K562 (cell line): ENCODE measurements around the gene UCKL1. TPM values are rescaled to one million over a fixed set of nuclear protein-coding genes. Genes with fewer than 3 reads are reported as not detected.
A peak's percentile ranks its signal among the peaks of the same experiment; 100 is the strongest.

Source experiments
- CCAR2 ChIP-seq: fragments of 200-400 bp; formaldehyde crosslinking; IDR thresholded peaks from 2 replicates; pipeline ENCODE4 v1.6.1; 2017; ENCODE audit warnings: mild to moderate bottlenecking, low read depth, low read length
- FOXA3 ChIP-seq, 2 experiments: fragments of 450-650 bp in 1 of 2; sonication (generic) in 1 of 2; formaldehyde crosslinking; IDR thresholded peaks in 1 of 2; conservative IDR thresholded peaks in 1 of 2; 2 replicates each; pipeline versions ENCODE4 v1.4.0 to v1.8.0; 2020 to 2022; ENCODE audit warnings: mild to moderate bottlenecking in 2 of 2, missing genetic modification reagents in 1 of 2
- L3MBTL2 ChIP-seq: fragments of 450-650 bp; IDR thresholded peaks from 2 replicates; pipeline ENCODE4 v1.6.1; 2016; ENCODE audit warnings: mild to moderate bottlenecking, moderate library complexity
- MEF2D ChIP-seq: conservative IDR thresholded peaks from 2 replicates; pipeline ENCODE4 v1.6.1; 2016; ENCODE audit warnings: low read depth, missing genetic modification characterization, missing compliant biosample characterization
- NFRKB ChIP-seq: fragments of 450-650 bp; IDR thresholded peaks from 2 replicates; pipeline ENCODE4 v1.6.1; 2016; ENCODE audit warnings: low read depth
- SFPQ ChIP-seq: fragments of 200-400 bp; formaldehyde crosslinking; IDR thresholded peaks from 2 replicates; pipeline ENCODE4 v1.6.1; 2017; ENCODE audit warnings: mild to moderate bottlenecking, low read depth, low read length, moderate library complexity
- SMARCC2 ChIP-seq: fragments of 450-650 bp; IDR thresholded peaks from 2 replicates; pipeline ENCODE4 v1.6.1; 2017; ENCODE audit warnings: antibody characterized with exemption, moderate library complexity, mild to moderate bottlenecking, low read depth
- SMC3 ChIP-seq: conservative IDR thresholded peaks from 2 replicates; pipeline ENCODE4 v1.6.1; 2011; ENCODE audit warnings: low read depth, low read length, improper control_type of control experiment; ENCODE audit not compliant: insufficient read depth
- SP1 ChIP-seq: sonication (generic); formaldehyde crosslinking; IDR thresholded peaks from 2 replicates; pipeline ENCODE4 v1.8.1; 2022; ENCODE audit warnings: mild to moderate bottlenecking, missing genetic modification reagents
- TEAD4 ChIP-seq, 2 experiments: sonication (generic) in 1 of 2; formaldehyde crosslinking in 1 of 2; IDR thresholded peaks; 2 replicates each; pipeline versions ENCODE4 v1.6.1 to v1.8.0; 2012 to 2022; ENCODE audit warnings: borderline replicate concordance in 1 of 2, inconsistent platforms in 1 of 2, low read length in 1 of 2, mild to moderate bottlenecking in 1 of 2, missing genetic modification reagents in 1 of 2
- ZBTB8A ChIP-seq: fragments of 450-650 bp; IDR thresholded peaks from 2 replicates; pipeline ENCODE4 v1.6.1; 2018; ENCODE audit warnings: mild to moderate bottlenecking, moderate library complexity; ENCODE audit not compliant: partially characterized antibody
- ZC3H11A ChIP-seq: IDR thresholded peaks from 2 replicates; pipeline ENCODE4 v1.6.1; 2012; ENCODE audit warnings: low read depth, low read length, improper control_type of control experiment
- ZNF121 ChIP-seq: sonication (generic); formaldehyde crosslinking; conservative IDR thresholded peaks from 2 replicates; pipeline ENCODE4 v1.8.0; 2022; ENCODE audit warnings: missing genetic modification reagents
- ZNF140 ChIP-seq: fragments of 250-450 bp; sonication (Bioruptor Pico); IDR thresholded peaks from 2 replicates; pipeline ENCODE4 v1.8.0; 2021; ENCODE audit warnings: moderate library complexity, mild to moderate bottlenecking, inconsistent platforms
- ZNF212 ChIP-seq: fragments of 450-650 bp; formaldehyde crosslinking; IDR thresholded peaks from 2 replicates; pipeline ENCODE4 v1.4.0; 2020; ENCODE audit warnings: mild to moderate bottlenecking
- ZNF583 ChIP-seq: fragments of 250-450 bp; sonication (Bioruptor Pico); IDR thresholded peaks from 2 replicates; pipeline ENCODE4 v1.4.0; 2020
- polyA plus RNA-seq, 8 experiments: library from polyadenylated mRNA; depleted of rRNA in 4 of 8; stranded (reverse) in 5 of 8; unstranded in 3 of 8; fragments of >200 nt; fragmentation: Nextera tagmentation in 2 of 8; fragmentation: Illumina TruSeq in 1 of 8; extraction: Ambion mirVana in 2 of 8; extraction: Trizol in 1 of 8; gene quantifications; 2 replicates each; pipeline versions ENCODE4 v1.2.1 to v1.2.3, GENCODE V29; 2011 to 2014; ENCODE audit warnings: inconsistent platforms in 1 of 8, missing spikeins in 1 of 8
- total RNA-seq, 7 experiments: library from RNA; depleted of rRNA in 6 of 7; stranded (reverse); fragments of >200 nt in 6 of 7; fragmentation: Illumina TruSeq in 2 of 7; extraction: Trizol in 2 of 7; gene quantifications; 2 replicates each; pipeline versions ENCODE4 v1.2.1 to v1.2.3, GENCODE V29; 2011 to 2021; ENCODE audit warnings: low replicate concordance in 1 of 7
- TF ChIP-seq, protein P1 (sequence below): sonication (generic); formaldehyde crosslinking; IDR thresholded peaks from 2 replicates; pipeline ENCODE4 v1.5.0; 2020; ENCODE audit warnings: missing genetic modification reagents
- TF ChIP-seq, protein P2 (sequence below): sonication (generic); IDR thresholded peaks from 2 replicates; pipeline ENCODE4 v1.6.1; 2016
- TF ChIP-seq, protein P3 (sequence below), 2 experiments: fragments of 450-650 bp in 1 of 2; sonication (generic) in 1 of 2; formaldehyde crosslinking in 1 of 2; IDR thresholded peaks in 1 of 2; conservative IDR thresholded peaks in 1 of 2; 2 replicates each; pipeline versions ENCODE4 v1.6.1 to v1.8.1; 2016 to 2023; ENCODE audit warnings: mild to moderate bottlenecking in 2 of 2, moderate library complexity in 2 of 2, inconsistent platforms in 1 of 2, missing genetic modification reagents in 1 of 2
- TF ChIP-seq, protein P4 (sequence below): fragments of 450-650 bp; formaldehyde crosslinking; IDR thresholded peaks from 2 replicates; pipeline ENCODE4 v1.4.0; 2020; ENCODE audit warnings: mild to moderate bottlenecking, mixed read lengths

The UCKL1 gene
- total and polyA plus RNA-seq, 9 of the 15 experiments (the other 6 are each of a cell fraction or from before 2014, with no cell fraction given): 3.1 to 52.8 (median 24.2) TPM

DNA sequence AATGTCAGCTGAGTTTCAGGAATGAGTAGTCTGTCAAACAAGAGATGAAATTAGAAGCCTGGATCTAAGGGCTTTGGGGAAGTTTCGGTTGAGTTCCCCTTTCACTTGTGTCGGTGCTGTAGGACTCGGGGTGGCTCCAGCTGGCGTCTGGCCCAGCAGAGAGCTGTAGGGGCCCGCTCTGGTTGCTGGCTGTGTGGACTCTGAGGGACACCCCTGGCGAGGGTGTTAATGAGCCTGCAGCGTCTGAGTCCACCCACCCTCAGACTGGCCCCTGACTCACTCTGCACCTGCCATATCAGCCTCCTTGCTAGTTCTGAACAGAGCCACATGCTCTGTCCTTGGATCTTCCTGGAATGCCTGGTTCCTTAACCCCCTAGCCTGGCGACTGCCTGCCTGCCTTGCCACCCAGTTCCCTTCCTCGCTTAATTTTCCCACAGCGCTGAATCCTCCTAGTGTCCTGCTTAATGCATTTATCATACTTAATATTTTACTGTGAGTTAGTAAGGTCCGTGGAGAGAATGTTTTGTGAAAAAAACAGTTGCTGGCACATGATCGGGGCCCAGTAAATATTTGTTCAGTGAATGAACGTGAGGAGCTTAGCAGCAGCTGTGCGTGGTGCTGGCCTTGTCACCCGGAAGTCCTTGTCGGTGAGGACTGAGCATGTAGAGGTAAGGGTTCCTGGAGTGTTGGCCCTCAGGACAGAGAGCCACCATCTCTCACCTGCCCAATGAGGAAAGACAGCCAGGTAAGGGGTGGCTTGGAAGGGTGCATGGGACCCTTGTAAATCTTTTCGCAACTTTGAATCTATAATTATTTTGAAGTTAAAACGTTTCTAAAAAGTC lies 59.7 kb downstream of the UCKL1 start (continued):
- TF ChIP-seq, protein P1, sequence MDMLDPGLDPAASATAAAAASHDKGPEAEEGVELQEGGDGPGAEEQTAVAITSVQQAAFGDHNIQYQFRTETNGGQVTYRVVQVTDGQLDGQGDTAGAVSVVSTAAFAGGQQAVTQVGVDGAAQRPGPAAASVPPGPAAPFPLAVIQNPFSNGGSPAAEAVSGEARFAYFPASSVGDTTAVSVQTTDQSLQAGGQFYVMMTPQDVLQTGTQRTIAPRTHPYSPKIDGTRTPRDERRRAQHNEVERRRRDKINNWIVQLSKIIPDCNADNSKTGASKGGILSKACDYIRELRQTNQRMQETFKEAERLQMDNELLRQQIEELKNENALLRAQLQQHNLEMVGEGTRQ (CRISPR knock-in tag): no peak
- no peak for TF ChIP-seq CCAR2
- no peak for TF ChIP-seq SP1 (CRISPR knock-in tag)
- TF ChIP-seq L3MBTL2: 0 out of 2 replicates have a peak, but pooled peaks have one; percentile 10
- no peak for TF ChIP-seq ZNF140 (CRISPR knock-in tag)
- TF ChIP-seq, protein P2, sequence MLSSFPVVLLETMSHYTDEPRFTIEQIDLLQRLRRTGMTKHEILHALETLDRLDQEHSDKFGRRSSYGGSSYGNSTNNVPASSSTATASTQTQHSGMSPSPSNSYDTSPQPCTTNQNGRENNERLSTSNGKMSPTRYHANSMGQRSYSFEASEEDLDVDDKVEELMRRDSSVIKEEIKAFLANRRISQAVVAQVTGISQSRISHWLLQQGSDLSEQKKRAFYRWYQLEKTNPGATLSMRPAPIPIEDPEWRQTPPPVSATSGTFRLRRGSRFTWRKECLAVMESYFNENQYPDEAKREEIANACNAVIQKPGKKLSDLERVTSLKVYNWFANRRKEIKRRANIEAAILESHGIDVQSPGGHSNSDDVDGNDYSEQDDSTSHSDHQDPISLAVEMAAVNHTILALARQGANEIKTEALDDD: 0 out of 2 replicates have a peak, but pooled peaks have one; percentile 10
- TF ChIP-seq ZNF583 (CRISPR knock-in tag): no peak
- TF ChIP-seq SMC3: no peak
- TF ChIP-seq ZBTB8A: no peak
- TF ChIP-seq FOXA3 (CRISPR knock-in tag; conservative IDR thresholded peaks at IDR 0.05 in 1 of 2, IDR thresholded peaks at IDR 0.05 in 1 of 2): no peak
- TF ChIP-seq, protein P3, sequence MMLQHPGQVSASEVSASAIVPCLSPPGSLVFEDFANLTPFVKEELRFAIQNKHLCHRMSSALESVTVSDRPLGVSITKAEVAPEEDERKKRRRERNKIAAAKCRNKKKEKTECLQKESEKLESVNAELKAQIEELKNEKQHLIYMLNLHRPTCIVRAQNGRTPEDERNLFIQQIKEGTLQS (IDR thresholded peaks at IDR 0.05): no peak
- TF ChIP-seq, protein P3 (CRISPR knock-in tag; conservative IDR thresholded peaks at IDR 0.05): no peak
- no peak for TF ChIP-seq NFRKB
- TF ChIP-seq, protein P4, sequence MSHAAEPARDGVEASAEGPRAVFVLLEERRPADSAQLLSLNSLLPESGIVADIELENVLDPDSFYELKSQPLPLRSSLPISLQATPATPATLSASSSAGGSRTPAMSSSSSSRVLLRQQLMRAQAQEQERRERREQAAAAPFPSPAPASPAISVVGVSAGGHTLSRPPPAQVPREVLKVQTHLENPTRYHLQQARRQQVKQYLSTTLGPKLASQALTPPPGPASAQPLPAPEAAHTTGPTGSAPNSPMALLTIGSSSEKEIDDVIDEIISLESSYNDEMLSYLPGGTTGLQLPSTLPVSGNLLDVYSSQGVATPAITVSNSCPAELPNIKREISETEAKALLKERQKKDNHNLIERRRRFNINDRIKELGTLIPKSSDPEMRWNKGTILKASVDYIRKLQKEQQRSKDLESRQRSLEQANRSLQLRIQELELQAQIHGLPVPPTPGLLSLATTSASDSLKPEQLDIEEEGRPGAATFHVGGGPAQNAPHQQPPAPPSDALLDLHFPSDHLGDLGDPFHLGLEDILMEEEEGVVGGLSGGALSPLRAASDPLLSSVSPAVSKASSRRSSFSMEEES (CRISPR knock-in tag): no peak
- TF ChIP-seq SFPQ: no peak
- TF ChIP-seq TEAD4 (IDR thresholded peaks at IDR 0.05; ENCODE audit: low read length): 0 out of 2 replicates have a peak, but pooled peaks have one; percentile 15
- no peak for TF ChIP-seq TEAD4 (CRISPR knock-in tag; IDR thresholded peaks at IDR 0.05; ENCODE audit: borderline replicate concordance)
- no peak for TF ChIP-seq MEF2D (tag)
- TF ChIP-seq ZC3H11A: no peak
- TF ChIP-seq ZNF121: no peak
- TF ChIP-seq SMARCC2: 0 out of 2 replicates have a peak, but pooled peaks have one; percentile 10
- TF ChIP-seq ZNF212 (CRISPR knock-in tag): no peak
